Right forelimb (tissue), 1 donor: ENCODE measurements around the gene NOTUM.
A peak's percentile ranks its signal among the peaks of the same experiment; 100 is the strongest.

Source experiments
- DNase-seq: peaks from one replicate; pipeline ENCODE4 v3.0.0-alpha.2; 2018

The NOTUM gene

DNA sequence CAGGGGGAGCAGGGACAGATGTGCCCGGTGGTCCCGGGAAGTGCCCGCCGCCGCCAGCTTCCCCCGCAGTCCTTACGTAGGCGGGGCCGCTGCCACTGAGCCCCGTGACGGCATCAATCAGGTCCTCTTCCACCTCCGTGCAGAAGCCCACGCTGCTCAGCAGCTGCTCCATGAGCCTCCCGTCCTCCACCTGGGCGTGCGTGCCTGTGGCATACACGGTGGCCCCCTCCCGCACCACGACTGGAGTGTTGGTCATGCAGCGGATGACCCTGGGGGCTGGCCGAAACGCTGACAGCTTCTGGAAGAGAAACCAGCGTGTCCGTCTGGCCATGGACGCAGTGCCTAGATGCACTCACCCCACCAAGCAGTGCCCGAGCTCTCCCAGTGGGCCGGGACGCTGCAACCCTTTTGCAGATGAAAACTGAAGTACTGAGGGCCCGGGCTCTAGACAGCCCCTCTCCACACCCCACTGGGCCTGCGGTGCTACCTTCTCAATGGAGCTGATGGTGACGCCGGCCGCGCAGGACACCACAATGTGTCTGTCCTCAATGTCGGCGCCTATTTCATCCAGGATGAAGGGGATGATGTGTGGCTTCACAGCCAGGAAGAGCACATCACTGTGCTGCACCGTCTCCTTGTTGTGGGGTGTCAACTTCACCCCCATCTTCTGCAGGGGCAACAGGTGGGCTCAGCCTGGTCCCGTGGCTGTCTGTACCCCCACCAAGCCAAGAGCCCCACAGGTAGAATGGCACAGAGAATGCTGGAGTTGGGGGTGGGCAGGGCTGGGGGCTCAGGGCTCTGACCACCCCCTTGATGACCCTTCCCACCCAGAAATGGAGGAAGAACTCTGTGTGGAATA, 25.9 kb downstream of the NOTUM start:
- DNase-seq, result no peak

GRCh38 chr17:81934098-81934757, 26.8 kb downstream of the NOTUM start:
- no peak for DNase-seq

DNA sequence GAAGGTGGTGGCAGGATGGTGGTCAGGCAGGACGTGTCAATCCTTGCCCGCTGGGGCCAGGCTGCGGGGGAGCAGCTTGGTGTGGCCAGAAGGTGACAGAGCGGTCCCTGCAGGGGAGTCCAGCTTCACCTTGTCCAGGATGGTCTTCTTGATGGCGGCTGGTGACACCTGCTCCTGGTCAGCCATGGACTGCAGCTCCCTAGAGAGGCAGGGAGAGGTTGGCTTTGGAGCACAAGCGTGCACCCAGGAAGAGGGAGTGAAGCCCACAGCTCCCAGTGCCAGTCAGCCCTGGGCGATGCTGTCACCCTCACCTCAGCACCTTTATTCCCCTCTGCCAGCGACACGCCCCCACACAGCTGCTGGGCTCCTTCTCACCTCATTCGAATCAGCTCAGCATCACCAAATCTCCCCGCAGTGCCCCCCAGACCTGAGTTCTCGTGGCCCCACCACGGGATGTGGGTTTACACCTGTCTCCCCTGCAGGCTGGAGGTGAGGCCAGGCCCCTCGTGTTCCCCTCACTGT, 27.7 kb downstream of the NOTUM start:
- no peak for DNase-seq

DNA sequence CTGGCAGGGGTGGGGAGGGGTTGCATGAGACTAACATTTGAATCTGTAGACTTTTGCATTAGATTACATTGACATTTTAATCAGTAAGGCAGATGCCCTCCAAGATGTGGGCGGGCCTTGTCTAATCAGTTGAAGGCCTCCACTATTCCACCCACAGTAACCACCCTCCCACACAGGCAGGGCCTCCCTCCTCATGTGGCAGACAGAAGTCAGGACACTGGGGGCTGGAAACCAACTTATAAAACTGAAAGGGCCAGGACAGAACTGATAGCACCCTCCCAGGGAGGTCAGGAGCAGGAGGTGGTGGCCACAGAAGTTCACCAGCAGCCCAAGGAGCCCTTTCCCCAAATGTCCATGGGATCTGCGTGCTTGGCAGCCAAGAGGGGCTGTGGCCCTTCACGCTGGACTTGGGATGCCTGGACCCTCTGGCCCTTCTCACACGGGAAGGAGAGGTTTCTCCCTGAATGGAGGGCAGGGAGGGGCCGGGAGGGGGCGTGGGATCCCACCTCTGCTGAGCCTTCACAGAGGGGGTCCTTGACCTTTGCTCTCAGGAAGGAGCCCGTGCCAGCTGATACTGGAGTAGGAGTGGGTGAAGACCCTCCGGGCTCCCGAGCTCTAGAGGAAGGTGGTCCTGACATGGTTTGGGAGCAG, 28.5 kb downstream of the NOTUM start:
- DNase-seq, result no peak

DNA sequence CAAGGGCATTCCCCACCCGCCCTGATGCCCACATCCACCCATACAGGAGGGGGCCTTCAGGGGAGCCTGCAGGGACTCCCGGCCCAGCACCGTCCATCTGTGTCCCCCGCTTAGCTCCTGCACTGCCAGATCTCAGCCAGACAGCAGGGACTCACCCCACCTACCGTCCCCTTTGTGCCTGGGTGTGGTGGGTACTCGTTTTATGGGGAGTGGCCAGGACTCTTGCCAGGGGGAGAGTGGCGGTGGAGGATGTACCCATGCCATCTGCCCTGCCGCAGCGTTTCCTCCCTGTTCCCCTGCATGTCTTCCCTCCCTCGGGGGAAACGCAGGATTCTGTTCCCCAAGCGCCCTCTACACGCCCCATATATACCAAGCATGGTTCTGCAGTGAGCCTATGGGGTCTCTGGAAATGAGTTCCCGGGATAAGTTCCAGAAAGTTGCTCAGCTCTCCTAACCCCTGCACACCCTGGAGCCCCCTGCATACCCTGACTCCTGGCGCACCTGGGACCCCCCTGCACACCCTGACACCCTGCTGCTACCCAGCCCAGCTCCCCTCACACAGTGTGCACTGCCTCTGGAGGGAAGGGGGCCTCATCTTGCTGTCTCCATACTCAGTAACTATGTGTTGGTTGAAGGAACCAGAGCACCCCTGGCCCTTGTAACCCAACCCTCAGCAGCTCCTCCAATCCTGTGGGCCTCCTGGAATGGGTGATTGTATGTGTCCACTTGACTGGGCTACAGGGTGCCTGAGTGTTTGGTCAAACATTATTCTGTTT, 29.2 kb downstream of the NOTUM start:
- DNase-seq, result no peak

DNA sequence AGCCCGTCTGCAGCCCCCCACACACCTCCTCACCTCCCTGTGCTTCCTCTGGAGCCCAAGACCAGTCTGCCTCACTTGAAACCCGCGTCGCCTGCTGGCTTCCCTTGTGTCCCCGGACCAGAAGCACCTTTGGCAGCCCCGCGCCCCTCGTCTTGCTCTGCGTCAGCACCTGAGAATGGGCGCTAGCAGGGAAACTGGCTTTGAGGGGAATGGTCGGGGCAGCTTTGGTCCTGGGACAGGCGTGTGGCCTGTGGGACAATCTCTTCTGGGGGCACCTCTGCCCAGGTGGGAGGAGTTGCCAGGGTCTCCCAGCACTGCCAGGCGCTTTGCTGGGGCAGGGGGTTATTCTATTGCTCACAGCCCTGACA, 29.8 kb downstream of the NOTUM start:
- DNase-seq, result no peak

- no peak for DNase-seq
These were observed 30.6 kb downstream of the NOTUM start for GRCh38 chr17:81930142-81931125.

DNA sequence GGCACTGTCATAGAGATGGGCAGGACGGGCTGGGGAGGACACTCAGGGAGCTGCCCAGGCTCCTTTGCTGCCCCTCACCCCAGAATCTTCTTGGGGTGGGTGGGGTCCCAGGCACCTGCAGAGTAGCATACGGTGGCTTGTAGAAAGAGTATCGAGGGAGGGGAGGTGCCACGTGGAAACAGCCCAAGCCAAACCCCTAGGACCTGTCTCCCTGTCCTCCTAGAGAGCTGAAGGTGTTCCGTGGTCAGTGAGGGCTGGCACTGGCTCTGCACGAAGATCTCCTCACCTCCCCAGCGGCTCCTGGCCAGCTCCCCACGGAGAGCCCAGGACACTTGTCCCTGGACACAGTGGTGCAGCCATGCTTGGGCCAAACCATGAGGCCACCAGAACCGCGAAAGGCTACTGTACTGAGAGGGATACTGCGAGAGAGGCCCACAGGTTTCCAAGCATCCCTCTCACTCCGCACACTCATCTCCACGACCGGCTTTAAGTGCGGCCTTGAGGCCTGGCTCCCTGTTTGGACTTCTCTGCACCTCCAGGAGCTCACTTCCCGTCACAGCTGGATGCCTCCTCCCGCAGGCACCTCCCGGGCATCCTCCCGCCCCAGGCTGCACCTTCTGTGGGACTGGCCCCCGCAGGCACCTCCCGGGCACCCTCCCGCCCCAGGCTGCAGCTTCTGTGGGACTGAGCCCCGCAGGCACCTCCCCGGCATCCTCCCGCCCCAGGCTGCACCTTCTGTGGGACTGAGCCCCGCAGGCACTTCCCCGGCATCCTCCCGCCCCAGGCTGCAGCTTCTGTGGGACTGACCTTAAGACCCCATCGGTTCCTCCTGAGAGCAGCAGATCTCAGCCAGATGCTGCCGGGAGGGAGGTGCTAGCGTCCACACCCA, 31.5 kb downstream of the NOTUM start:
- DNase-seq, result no peak

- DNase-seq, result no peak
These were observed 32.3 kb downstream of the NOTUM start for GRCh38 chr17:81928544-81929252.

- DNase-seq, result peak; percentile 98
These were observed 33.1 kb downstream of the NOTUM start, which contains the start of gene MAFG for GRCh38 chr17:81927653-81928543. Gene MAFG, minus strand, starts transcription at chr17:81927735. Its CDS starts 4,550 bp downstream, at chr17:81923185.

DNA sequence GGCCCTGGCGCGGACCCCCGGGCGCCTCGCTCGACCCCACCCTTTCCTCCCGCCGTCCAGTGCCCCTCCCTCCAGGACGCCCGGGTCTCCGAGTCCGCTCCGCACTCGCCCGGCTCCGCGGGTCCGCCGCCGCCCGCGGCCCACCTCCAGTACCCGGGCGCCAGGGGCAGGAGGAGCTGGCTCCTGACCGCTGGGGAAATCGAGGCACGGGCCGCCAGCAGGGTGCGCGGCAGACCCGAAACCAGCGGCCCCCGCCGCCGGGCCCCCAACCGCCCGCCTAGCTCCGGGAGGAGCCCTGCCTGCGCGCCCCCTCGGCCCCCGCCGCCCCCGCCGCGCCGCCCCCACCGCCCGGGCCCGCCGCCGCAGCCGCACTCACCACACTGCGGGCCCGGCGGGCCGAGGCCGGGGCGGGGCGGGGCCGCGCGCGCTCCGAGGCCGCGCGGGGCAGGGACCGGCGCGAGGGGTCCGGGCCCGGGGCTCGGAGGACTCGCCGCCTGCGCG, 33.8 kb downstream of the NOTUM start:
- no peak for DNase-seq

GRCh38 chr17:81926451-81927151, 34.4 kb downstream of the NOTUM start:
- DNase-seq, result no peak

DNA sequence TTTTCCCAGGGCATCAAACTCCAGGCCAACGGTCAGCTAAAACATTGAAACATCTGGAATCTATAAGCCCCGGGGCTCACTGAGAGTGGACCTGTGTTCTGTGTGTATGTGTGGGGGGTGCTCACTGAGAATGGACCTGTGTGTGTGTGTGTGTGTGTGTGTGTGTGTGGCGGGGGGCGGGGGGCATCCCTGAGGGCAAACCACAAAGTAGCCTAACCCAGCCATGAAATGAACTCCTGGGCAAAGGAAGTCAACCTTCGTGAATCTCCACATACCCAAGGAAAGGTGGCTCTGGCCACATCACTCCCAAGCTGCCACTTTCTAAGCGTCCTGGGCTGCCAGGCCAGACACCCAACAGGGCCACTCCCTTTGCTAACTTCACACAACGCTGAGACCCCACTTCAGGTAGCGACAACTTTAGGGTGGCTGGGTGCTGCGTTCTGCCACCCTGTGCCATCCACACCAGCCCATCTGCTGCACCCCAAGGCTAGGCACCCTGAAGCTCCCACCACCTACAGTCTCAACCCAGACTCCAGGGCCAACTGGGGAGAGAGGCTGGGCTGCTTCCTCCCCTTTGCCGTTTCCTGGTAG, 35.0 kb downstream of the NOTUM start:
- DNase-seq, result no peak

GRCh38 chr17:81924557-81925532, 36.1 kb downstream of the NOTUM start:
- DNase-seq, result no peak

- DNase-seq, result no peak
These were observed 37.4 kb downstream of the NOTUM start for GRCh38 chr17:81923302-81924260.
